Upper lobe of left lung (tissue), 6 donors: Measurements from ENCODE around the gene PRM1. TPM values are rescaled to one million over a fixed set of nuclear protein-coding genes. Genes with fewer than 3 reads are reported as not detected.

Experiments
- ATAC-seq, 2 donors: fragments of 200-7000 bp; cut with Tn5 transposase; one replicate each; pipeline ENCODE4 v1.9.1; 2022; ENCODE audit warnings: mild to moderate bottlenecking in 2 of 2, moderate library complexity in 2 of 2; ENCODE audit not compliant: low FRiP score in 2 of 2
- DNase-seq, 2 donors: peaks; one replicate each; pipeline ENCODE4 v3.0.0-alpha.2; 2019 to 2020
- H3K27ac ChIP-seq, 4 donors: fragments of 200-600 bp; sonication (generic); one replicate each; pipeline ENCODE4 v1.5.1; 2016 to 2019
- H3K27me3 ChIP-seq, 4 donors: fragments of 200-600 bp; sonication (generic); one replicate each; pipeline ENCODE4 v1.5.1; 2017 to 2019
- H3K36me3 ChIP-seq, 4 donors: fragments of 200-600 bp; sonication (generic); one replicate each; pipeline ENCODE4 v1.5.1; 2016 to 2019
- H3K4me1 ChIP-seq, 4 donors: fragments of 200-600 bp; sonication (generic); one replicate each; pipeline ENCODE4 v1.5.1; 2018 to 2019
- H3K4me3 ChIP-seq, 4 donors: fragments of 200-600 bp; sonication (generic); one replicate each; pipeline ENCODE4 v1.5.1; 2017 to 2019; ENCODE audit warnings: mild to moderate bottlenecking in 2 of 4, moderate library complexity in 1 of 4
- H3K9me3 ChIP-seq, 4 donors: fragments of 200-600 bp; sonication (generic); one replicate each; pipeline ENCODE4 v1.5.1; 2018 to 2019
- EP300 ChIP-seq, 4 donors: sonication (generic); formaldehyde crosslinking; IDR thresholded peaks; one replicate each; pipeline ENCODE4 v1.5.1; 2017; ENCODE audit warnings: antibody characterized with exemption in 4 of 4, control low read depth in 2 of 4
- POLR2A ChIP-seq, 4 donors: fragments of 450-650 bp; IDR thresholded peaks; one replicate each; pipeline ENCODE4 v1.5.1; 2016 to 2017; ENCODE audit warnings: antibody characterized with exemption in 4 of 4, mild to moderate bottlenecking in 2 of 4
- POLR2AphosphoS5 ChIP-seq, 2 donors: sonication (generic); formaldehyde crosslinking; IDR thresholded peaks; one replicate each; pipeline ENCODE4 v1.5.1; 2017; ENCODE audit warnings: antibody characterized with exemption in 2 of 2
- WGBS, 2 donors: methylation state at CpG; one replicate each; pipeline ENCODE4 v1.1.5; 2017 to 2018; 5-methylcytosine and 5-hydroxymethylcytosine counted together
- total RNA-seq, 6 donors: library from RNA; depleted of rRNA in 4 of 6; stranded (reverse); fragments of >200 nt in 4 of 6; gene quantifications; one replicate each; pipeline versions ENCODE4 v1.1.0 to v1.2.1, GENCODE V29; 2016 to 2021
- TF ChIP-seq, protein P1 (sequence below), 6 experiments: fragments of 450-650 bp in 4 of 6; fragments of 200-600 bp in 2 of 6; sonication (generic) in 2 of 6; IDR thresholded peaks; one replicate each; pipeline ENCODE4 v1.5.1; 2016 to 2019; ENCODE audit warnings: antibody characterized with exemption in 6 of 6
- donor health status: DM: no; HTN: no; CAD: no; lungs with moderate emphysema.
- donor health status: DM: no; HTN: yes; CAD: no; lungs with severe emphysema.

The PRM1 gene
- total RNA-seq, 6 donors from 2014 or later: not detected

DNA sequence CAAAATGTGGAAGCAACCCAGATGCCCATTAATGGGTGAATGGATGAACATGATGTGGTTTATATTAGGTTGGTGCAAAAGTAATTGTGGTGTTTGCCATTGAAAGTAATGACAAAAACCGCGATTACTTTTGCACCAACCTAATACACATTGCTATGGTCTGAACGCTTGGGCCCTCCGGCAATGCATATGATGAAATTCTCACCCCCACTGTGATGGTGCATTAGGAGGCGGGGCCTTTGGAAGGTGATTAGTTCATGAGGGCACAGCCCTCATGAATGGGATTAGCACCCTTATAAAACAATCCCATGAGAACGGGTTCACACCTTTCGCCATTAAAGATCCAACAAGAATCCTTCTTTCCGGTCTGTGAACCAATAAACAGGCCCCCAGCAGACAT is 25.3 kb upstream of the PRM1 start:
- 85 to 93% methylated on average over 8 of the region's 8 CpGs for WGBS, 2 donors
- DNase-seq (no peak), ATAC-seq (no peak)
- Histone ChIP-seq H3K36me3 (no peaks in the 10 kb centered on the region), H3K4me1 (peaks cover 26 to 56% (median 36%) of the 10 kb centered on the region in 4 donors), H3K27ac (peak overlapping the region; percentile 58 to 93 (median 73)), H3K4me3 (no peak overlapping the region), H3K27me3 (no peaks in the 10 kb centered on the region), H3K9me3 (no peaks in the 10 kb centered on the region)
- TF ChIP-seq, protein P1, sequence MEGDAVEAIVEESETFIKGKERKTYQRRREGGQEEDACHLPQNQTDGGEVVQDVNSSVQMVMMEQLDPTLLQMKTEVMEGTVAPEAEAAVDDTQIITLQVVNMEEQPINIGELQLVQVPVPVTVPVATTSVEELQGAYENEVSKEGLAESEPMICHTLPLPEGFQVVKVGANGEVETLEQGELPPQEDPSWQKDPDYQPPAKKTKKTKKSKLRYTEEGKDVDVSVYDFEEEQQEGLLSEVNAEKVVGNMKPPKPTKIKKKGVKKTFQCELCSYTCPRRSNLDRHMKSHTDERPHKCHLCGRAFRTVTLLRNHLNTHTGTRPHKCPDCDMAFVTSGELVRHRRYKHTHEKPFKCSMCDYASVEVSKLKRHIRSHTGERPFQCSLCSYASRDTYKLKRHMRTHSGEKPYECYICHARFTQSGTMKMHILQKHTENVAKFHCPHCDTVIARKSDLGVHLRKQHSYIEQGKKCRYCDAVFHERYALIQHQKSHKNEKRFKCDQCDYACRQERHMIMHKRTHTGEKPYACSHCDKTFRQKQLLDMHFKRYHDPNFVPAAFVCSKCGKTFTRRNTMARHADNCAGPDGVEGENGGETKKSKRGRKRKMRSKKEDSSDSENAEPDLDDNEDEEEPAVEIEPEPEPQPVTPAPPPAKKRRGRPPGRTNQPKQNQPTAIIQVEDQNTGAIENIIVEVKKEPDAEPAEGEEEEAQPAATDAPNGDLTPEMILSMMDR (IDR thresholded peaks at IDR 0.05): no peak
- TF ChIP-seq EP300 (IDR thresholded peaks at IDR 0.05): no peak
- no peak for TF ChIP-seq POLR2A (IDR thresholded peaks at IDR 0.05)
- no peak for TF ChIP-seq POLR2AphosphoS5 (IDR thresholded peaks at IDR 0.05)

DNA sequence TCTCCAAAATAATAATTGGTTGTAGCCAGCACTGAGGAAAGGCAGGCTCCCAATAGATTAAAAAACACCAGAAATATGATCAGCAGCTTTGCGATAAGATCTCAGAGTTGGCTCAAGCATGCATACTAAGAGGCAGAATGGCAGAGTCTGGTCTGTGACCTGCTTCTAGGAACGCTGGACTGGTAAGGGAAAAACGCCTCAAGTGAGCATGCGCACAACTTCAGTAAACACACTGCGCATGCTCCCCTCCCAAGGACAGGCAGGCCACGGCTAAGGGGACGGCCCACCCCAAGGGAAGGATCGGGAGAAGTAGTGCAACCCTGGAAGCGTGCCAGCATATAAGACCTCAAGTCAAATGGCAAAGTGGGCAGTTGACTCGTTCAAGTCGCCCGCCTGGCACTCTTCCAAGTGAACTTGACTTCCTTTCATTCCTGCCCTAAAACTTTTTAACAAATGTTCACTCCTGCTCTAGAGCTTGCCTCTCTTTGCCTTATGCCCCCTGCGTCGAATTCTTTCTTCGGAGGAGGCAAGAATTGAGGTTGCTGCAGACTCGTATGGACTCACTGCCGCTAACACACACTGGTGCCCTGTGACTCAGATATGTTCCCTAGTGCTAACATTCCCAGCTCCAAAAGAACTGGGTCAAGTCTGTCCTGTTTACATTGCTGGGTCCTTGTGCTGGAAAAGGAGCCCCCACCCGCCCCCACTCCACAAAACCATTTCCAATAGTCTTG is 22.4 kb upstream of the PRM1 start:
- Histone ChIP-seq H3K4me1 (peaks cover 8 to 32% (median 16%) of the 10 kb centered on the region in 4 donors), H3K36me3 (no peaks in the 10 kb centered on the region)
- peak; percentile 27 to 83 for ATAC-seq

DNA sequence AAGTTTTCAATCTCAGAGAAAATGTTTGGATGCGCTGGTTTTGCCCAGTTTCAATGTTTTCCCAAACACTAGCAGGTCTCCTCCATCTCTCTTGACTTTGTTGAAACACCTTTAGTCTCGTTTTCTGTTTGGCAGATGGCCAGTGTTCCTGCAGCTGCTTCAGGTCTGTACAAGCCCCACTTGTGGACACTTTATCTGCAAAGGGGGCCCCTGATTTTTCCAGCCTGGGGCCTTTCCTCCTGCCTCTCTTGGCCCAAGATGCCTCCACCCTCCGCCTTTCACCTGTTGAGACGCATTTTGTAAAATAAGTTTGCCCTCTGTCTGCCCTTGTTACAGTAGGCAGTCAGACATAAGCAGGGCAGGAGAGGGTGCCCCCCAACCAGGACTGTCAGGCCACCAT is 21.8 kb upstream of the PRM1 start:
- Histone ChIP-seq H3K4me1 (peaks cover 5 to 28% (median 13%) of the 10 kb centered on the region in 4 donors), H3K27ac (peak overlapping the region; percentile 63 to 88 (median 76)), H3K36me3 (no peaks in the 10 kb centered on the region), H3K9me3 (no peaks in the 10 kb centered on the region), H3K4me3 (no peak overlapping the region), H3K27me3 (no peaks in the 10 kb centered on the region)
- peak in 1 of 2 donors; percentile 77 for DNase-seq
- TF ChIP-seq POLR2AphosphoS5 (IDR thresholded peaks at IDR 0.05) (no peak), EP300 (IDR thresholded peaks at IDR 0.05) (no peak), POLR2A (IDR thresholded peaks at IDR 0.05) (no peak)
- TF ChIP-seq, protein P1 (IDR thresholded peaks at IDR 0.05): no peak
- ATAC-seq: no peak
- WGBS, 2 donors: 62 to 80% methylated on average over 3 to 4 of the region's 4 CpGs

More for the DNA sequence above, 22.4 kb upstream of the PRM1 start:
- H3K4me3 ChIP-seq: peak overlapping the region in 1 of 4 donors; percentile 19
- H3K27me3 ChIP-seq: no peaks in the 10 kb centered on the region
- peak in 1 of 2 donors; percentile 77 for DNase-seq
- TF ChIP-seq POLR2A (IDR thresholded peaks at IDR 0.05) (no peak), EP300 (IDR thresholded peaks at IDR 0.05) (peak in 1 of 4 donors; percentile 16), POLR2AphosphoS5 (IDR thresholded peaks at IDR 0.05) (no peak)
- TF ChIP-seq, protein P1 (IDR thresholded peaks at IDR 0.05): no peak
- H3K27ac ChIP-seq: peak overlapping the region; percentile 63 to 88 (median 76)
- H3K9me3 ChIP-seq: no peaks in the 10 kb centered on the region
- 52 to 55% methylated on average over 18 of the region's 18 CpGs for WGBS, 2 donors

DNA sequence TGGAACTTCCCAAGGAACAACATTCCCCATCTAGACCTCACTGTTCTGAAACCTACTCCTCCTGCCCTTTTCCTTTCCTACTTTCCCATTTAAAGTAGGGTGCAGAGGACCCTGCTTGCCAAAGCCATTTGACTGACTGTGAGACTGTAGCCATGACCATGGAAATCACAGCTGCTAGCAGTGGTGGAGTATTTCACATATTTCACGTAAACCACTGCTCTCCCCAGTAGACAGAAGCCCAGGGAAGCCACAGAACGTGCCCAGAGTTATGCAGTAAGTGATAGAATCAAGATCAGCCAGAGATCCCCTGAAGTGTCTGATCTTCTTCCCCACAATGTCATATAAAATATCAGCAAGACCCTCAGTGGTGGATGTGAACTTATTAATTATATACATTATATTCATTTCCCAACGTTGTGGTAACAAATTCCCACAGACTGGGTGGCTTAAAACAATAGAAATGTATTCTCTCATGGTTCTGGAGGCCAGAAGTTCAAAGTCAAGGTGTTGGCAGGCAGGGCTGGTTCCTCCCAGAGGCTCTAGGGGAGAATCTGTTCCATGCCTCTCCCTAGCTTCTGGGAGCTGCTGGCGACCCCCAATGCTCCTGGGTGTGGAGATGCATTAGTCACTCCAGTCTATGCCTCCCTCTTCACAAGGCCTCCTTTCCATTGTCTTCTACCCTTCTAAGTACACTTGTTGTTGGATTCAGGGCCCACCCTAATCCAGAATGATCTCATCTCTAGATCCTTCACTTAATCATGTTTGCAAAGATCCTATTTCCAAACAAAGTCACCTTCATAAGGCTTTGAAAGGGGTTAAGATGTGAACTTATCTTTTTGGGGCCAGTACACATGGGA is 20.7 kb upstream of the PRM1 start:
- ATAC-seq: no peak
- 80 to 86% methylated on average over 4 of the region's 4 CpGs for WGBS, 2 donors
- no peaks in the 10 kb centered on the region for H3K36me3 ChIP-seq
- H3K4me1 ChIP-seq: peaks cover 13 to 29% (median 18%) of the 10 kb centered on the region in 4 donors
- peak overlapping the region in 3 of 4 donors; percentile 9 to 79 (median 74) for H3K27ac ChIP-seq
- DNase-seq: no peak
- TF ChIP-seq POLR2AphosphoS5 (IDR thresholded peaks at IDR 0.05) (no peak), EP300 (IDR thresholded peaks at IDR 0.05) (no peak), POLR2A (IDR thresholded peaks at IDR 0.05) (no peak)
- TF ChIP-seq, protein P1 (IDR thresholded peaks at IDR 0.05): no peak
- no peaks in the 10 kb centered on the region for H3K9me3 ChIP-seq
- no peaks in the 10 kb centered on the region for H3K27me3 ChIP-seq
- no peak overlapping the region for H3K4me3 ChIP-seq
